ENCODE data around the gene BABAM2. TPM values are rescaled to one million over a fixed set of nuclear protein-coding genes. Genes with fewer than 3 reads are reported as not detected.

Gene BABAM2
- total and polyA plus RNA-seq, 10 of the 15 experiments (the other 5 are each of a cell fraction or from before 2014, with no cell fraction given): 30.7 to 59.9 (median 44.5) TPM

DNA sequence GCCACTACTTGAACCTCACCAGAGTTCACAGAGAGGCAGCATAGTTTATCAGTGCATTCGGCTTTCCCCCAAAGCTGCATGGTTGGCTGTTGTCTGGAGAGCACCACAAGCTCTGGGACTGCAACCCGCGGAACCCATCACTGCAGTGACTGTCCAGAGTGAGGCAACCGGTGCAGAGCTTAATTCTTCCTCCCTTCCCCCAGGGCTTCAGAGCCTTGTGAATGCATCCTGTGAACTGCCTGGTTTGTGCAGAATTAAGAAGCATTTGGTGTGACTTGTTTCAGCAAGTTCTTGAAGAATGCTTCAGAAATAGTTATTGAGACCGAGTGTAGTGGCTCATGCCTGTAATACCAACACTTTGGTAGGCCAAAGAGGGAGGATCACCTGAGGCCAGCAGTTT is 402.9 kb downstream of the BABAM2 start (continued):
- TF ChIP-seq CEBPZ (IDR thresholded peaks at IDR 0.05; ENCODE audit: low read depth, low read length) (no peak), POU2F2 (IDR thresholded peaks at IDR 0.05; ENCODE audit: borderline replicate concordance, low read depth, low read length) (no peak), POLR2AphosphoS2 (IDR thresholded peaks at IDR 0.05; ENCODE audit: low read depth, low read length) (no peak), JUNB (IDR thresholded peaks at IDR 0.05) (no peak), POLR2A (IDR thresholded peaks at IDR 0.05; ENCODE audit: low read depth, low read length) (no peak), TARDBP (IDR thresholded peaks at IDR 0.05; ENCODE audit: borderline replicate concordance) (no peak), TCF7 (IDR thresholded peaks at IDR 0.05; ENCODE audit: borderline replicate concordance) (no peak), USF1 (IDR thresholded peaks at IDR 0.05; ENCODE audit: borderline replicate concordance, extremely low read length, insufficient read depth, low read depth, low read length) (no peak), ATF7 (IDR thresholded peaks at IDR 0.05; ENCODE audit: low read depth) (no peak), CBX5 (IDR thresholded peaks at IDR 0.05; ENCODE audit: low read depth) (no peak), BCL3 (IDR thresholded peaks at IDR 0.05; ENCODE audit: borderline replicate concordance, insufficient read depth, low read depth, low read length, poor library complexity, severe bottlenecking) (no peak)
